ENCODE data around the gene CNTLN. TPM values are rescaled to one million over a fixed set of nuclear protein-coding genes. Genes with fewer than 3 reads are reported as not detected.

CNTLN gene
- total RNA-seq, 1 experiment from 2014 or later: 5.1 TPM

GRCh38 chr9:17319864-17320263 is 185.0 kb downstream of the CNTLN start:
- Histone ChIP-seq H2AFZ (ENCODE audit: low read depth, low read length, poor library complexity, severe bottlenecking) (no peak overlapping the region), H3K27ac (ENCODE audit: low read depth, low read length) (no peak overlapping the region), H3K4me2 (ENCODE audit: low read length) (no peak overlapping the region), H3K9me2 (ENCODE audit: insufficient read depth) (no peaks in the 10 kb centered on the region), H3K4me1 (ENCODE audit: control insufficient read depth in 1 of 2, insufficient read depth in 2 of 2, low read length in 2 of 2) (no peaks in the 10 kb centered on the region), H4K20me1 (ENCODE audit: insufficient read depth) (no peaks in the 10 kb centered on the region), H3K27me3 (ENCODE audit: insufficient read depth, low read length) (no peaks in the 10 kb centered on the region), H3K9me3 (ENCODE audit: control insufficient read depth in 1 of 2, insufficient read depth in 1 of 2, low read depth in 1 of 2, low read length in 2 of 2) (0 out of 4 replicates have a peak, but pooled peaks cover 0 to 3% of the 10 kb centered on the region in 2 experiments), H3K9ac (ENCODE audit: low read length) (no peak overlapping the region), H3K4me3 (replicated peaks in 1 of 2; ENCODE audit: low read depth in 1 of 2, low read length in 2 of 2) (no peak overlapping the region), H3K79me2 (ENCODE audit: insufficient read depth, low read length) (no peaks in the 10 kb centered on the region), H3K36me3 (ENCODE audit: control insufficient read depth in 1 of 2, insufficient read depth in 2 of 2, low read length in 2 of 2) (no peaks in the 10 kb centered on the region)
- ChIA-PET RAD21 (ENCODE audit: low non-redundant PET in 1 of 2, low total read pairs in 2 of 2, uncharacterized antibody in 2 of 2, unreplicated experiment in 2 of 2) (no interaction called here), POLR2A (no interaction called here), CTCF (no interaction called here)
- TF ChIP-seq SIN3A (IDR thresholded peaks at IDR 0.05; ENCODE audit: low read depth) (no peak), YY1 (IDR thresholded peaks at IDR 0.05; ENCODE audit: extremely low read depth, insufficient replicate concordance, low read depth, low read length) (no peak), ZNF274 (IDR thresholded peaks at IDR 0.05; ENCODE audit: low read depth, low read length) (no peak), FOSL1 (IDR thresholded peaks at IDR 0.05; ENCODE audit: low read depth) (no peak), CTCF (IDR thresholded peaks at IDR 0.05 in 2 of 3, conservative IDR thresholded peaks at IDR 0.05 in 1 of 3; ENCODE audit: borderline replicate concordance in 1 of 3, insufficient read depth in 1 of 3, low read depth in 2 of 3, low read length in 2 of 3) (no peak), TCF7L2 (IDR thresholded peaks at IDR 0.05; ENCODE audit: borderline replicate concordance, extremely low read depth, insufficient read depth, insufficient read length) (no peak), SP1 (IDR thresholded peaks at IDR 0.05; ENCODE audit: low read depth) (no peak), REST (IDR thresholded peaks at IDR 0.05; ENCODE audit: low read depth) (no peak)
- ATAC-seq (no peak), DNase-seq (ENCODE audit: low read depth, low spot score) (no peak)
- intact Hi-C loops (cut with micrococcal nuclease): no loop called here
- BruUV-seq (replicated peaks): no TSS peak

All from HCT116 (cell line).